ENCODE results near the gene CPEB4.

The CPEB4 gene

DNA sequence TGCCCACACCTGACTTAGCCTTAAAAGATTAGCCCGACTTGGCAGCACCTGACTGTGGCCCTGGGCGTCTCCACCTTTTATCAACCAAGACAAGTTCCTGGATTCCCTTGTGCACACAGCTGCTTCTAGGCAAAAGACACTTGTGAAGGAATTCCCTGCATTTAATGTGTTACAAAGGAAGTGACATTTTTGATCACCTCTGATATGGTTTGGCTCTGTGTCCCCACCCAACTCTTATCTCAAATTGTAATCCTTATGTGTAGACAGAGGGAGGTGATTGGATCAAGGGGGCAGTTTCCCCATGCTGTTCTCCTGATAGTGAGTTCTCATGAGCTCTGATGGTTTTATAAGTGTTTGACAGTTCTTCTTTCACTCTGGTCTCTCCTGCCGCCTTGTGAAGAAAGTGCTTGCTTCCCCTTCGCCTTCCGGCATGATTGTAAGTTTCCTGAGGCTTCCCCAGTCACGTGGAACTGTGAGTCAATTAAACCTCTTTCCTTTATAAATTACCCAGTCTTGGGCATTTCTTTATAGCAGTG is 2.6 kb upstream of the CPEB4 start:
- no peak for DNase-seq

DNA sequence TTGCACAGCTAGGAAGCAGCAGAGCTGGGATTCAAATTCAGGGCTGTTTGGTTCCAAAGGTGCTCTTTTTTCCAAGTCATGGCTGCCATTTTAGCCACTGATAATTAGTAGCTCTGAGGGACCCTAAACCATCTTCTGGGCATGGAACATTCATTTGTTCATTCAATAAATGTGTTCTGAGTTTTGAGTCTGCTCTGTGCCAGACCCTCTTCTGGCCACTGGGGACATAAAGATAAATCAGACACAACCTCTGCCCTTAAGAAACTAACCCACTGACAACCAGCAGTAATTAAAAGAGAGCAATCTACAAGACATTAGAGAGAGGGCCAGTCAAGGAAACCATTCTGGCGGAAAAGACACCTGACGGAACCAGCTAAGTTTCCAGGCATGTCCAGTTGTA is 2.0 kb upstream of the CPEB4 start:
- no peak for DNase-seq

- DNase-seq, result no peak
Observed at GRCh38 chr5:173888473-173889131, 453 bp downstream of the CPEB4 start.

DNA sequence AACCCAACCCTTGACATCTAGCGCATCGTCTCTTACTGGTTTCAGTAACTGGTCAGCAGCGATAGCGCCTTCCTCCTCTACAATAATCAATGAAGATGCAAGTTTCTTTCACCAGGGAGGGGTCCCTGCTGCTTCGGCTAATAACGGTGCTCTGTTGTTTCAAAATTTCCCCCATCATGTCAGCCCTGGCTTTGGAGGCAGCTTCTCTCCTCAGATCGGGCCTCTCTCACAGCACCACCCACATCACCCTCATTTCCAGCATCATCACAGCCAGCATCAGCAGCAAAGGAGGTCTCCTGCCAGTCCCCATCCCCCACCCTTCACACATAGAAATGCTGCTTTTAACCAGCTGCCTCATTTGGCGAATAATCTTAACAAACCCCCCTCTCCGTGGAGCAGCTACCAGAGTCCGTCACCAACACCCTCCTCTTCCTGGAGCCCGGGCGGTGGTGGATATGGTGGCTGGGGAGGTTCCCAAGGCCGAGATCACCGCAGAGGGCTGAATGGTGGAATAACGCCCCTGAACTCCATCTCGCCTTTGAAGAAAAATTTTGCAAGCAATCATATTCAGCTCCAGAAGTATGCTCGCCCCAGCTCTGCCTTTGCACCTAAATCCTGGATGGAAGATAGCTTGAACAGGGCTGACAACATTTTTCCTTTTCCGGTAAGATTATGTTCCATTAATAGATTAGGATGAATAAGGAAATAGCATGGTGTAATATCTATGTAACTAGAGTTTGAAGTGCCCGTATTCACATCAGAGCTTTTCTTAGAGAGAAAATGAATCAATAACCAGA is 2.2 kb downstream of the CPEB4 start:
- DNase-seq, result no peak

DNA sequence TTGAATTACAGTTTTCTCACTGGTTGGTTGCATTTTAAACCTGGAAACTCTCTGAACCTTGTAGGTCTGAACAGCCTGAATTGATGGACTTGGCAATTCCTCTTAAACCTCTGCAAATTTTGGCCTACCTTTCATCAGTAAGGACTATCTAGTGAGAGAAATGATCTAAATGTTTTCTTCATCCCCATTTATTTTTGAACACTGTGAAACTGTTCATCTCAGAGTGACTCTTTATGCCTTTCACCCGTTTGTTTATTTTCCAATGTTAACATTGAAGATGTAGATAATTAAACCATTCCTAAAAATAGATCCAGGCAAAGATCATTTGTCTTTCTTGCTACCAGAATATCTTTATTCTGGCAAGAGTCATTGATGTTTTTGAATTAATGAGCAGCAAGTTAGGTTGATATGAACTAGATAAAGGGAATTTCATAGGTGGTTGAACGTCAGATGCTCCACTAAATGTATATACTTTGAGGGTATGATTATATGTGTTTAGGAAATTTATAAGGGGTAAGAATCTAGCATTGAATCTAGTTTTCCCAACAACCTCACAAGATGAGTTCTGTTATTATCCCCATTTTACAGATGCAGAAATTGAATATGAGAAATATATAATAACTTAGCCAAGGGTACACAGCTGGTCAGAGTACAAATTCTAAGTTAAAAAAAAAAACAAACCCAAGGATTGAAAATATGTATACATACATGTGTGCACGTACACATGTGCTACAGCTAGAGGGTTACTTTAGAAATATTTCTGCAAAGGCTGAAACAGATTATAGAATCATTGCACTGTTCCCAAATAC is 3.4 kb downstream of the CPEB4 start:
- no peak for DNase-seq

DNA sequence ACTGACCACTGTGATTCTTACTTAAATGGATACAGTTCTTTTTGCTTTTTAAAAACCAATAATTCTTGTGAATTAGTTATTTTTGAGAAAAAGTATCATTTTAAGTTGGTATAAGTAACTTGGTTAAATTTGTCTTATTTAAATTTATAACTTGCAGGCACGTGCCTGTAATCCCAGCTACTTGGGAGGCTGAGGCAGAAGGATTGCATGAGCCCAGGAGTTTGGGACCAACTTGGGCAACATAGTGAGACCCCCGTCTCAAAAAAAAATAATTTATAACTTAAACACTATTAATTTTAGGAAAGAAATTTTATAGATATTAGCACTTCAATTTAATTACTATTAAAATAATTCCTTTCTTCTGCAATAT is 5.0 kb downstream of the CPEB4 start:
- no peak for DNase-seq

GRCh38 chr5:173895401-173896165 is 7.4 kb downstream of the CPEB4 start:
- no peak for DNase-seq

GRCh38 chr5:173896631-173897030 is 8.5 kb downstream of the CPEB4 start:
- no peak for DNase-seq

DNA sequence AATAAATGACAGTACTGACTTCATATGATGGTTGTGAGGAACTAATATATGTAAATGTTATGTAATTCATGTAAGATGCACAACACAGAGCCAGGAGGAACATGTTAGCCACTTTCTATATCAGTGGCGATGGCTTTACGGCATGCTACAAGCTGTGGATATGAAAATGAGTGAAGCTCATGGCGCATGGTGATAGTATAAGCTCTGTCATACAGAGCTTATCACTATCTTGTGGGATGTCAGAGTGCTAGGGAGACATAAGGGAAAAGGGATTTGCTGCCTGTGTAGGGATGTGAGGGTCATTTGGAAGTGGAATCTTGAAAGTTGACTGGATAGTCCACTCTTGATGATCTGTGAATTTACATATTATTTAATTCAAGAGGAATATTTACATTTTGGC is 13.6 kb downstream of the CPEB4 start:
- DNase-seq, result no peak

GRCh38 chr5:173902334-173902733 is 14.2 kb downstream of the CPEB4 start:
- no peak for DNase-seq

DNA sequence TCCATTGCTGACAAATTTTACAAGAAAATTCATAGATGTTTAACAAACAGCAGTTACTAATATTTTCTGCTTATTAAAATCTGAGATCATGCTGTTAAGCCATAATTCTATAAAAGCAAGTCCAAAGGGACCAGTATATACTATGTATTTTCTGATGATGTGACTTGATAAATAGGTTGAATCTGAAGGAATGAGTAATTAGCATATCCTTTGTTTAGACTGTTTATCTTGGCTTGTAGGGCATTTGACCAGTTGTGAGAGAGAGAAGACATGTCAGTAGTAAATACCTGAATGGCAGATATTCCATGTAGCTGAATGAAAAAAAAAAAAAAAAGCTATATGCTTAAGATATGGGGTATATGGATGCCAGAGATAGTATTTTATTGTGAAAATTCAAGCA is 14.6 kb downstream of the CPEB4 start:
- DNase-seq, result no peak

DNA sequence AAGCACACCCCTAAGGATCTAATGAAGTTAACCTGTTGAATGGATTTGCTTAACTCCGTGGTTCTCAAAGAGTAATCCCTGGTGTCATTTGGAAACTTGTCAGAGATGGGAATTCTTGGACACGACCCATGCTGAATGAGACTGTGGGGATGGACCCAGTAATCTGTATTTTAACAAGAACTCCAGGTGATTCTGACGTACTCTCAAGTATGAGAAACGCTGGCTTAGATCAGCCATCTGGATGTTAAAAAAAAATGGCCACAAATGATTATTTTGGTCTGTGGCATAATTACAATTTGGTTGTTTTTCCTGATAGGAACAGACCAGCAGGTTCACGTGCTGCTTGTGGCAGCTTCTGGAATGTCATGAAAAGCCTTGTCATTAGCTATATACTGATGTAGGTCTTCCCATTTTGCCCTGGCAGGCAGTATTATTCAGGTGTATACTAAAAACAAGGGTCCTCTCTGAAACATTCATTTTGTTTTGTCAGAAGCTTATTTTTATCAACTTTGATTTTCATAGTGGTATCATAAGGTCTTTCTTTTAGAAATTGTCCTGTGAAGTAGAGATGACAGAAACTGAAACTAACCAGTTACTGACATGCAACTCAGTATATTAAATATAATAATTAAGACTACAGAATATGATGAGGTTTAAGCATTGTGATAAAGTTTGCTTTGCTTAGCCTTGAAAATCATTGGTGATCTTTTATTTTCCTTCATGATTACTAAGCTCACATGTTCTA is 15.4 kb downstream of the CPEB4 start:
- no peak for DNase-seq

GRCh38 chr5:173904151-173904550 is 16.0 kb downstream of the CPEB4 start:
- DNase-seq, result no peak

- no peak for DNase-seq
Observed at GRCh38 chr5:173907284-173907683, 19.1 kb downstream of the CPEB4 start.

DNA sequence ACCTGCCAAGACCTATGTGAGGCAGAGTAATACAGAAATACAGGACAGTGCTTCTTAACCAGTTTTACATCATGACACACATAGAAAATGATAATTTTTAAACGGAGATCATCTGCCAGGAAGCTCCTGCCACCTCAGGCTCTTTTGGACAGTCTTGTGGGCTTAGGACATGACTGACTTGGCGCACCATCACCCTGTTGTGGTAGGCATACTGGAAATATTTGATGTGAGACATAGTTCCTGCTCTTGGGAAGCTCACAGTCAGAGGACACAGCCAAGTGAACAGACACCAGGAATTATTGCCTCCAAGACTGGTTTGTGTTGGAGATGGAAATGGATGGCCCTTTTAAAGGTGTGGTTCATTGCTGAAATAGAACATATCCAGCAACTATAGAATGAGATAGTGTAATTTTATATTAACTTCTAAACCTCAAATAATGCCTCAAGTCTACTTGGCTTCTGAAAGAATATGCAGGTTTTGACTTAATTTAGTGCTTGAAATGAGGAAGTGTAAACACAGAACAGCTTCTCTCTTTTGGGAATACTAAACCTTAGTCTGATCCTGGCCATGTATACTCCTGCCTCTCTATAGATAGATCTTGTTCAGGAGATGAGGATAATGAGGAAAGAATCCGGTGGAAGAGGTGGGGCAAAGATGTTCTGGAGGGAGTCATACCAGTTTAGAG is 19.7 kb downstream of the CPEB4 start:
- no peak for DNase-seq

- DNase-seq, result no peak
Observed at GRCh38 chr5:173909199-173909598, 21.1 kb downstream of the CPEB4 start.

GRCh38 chr5:173910215-173910614 is 22.1 kb downstream of the CPEB4 start:
- no peak for DNase-seq

DNA sequence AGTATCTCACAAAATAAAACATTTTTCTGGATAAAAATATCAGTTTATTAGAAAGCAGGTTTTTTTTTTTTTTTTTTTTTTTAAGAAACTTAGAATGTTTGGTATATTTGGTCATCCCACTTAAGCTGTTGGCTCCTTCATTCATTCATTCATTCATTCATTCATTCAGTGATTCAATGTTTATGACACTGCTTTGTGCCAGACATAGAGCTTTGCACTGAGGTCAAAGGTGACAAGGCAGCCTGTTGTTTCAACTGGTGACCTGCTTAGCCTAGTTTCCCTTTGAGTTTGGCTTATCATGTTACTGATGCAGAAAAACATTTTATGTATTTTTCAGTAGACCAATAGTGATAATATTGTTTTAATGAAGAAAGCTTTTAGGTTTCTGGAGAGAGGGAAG is 23.5 kb downstream of the CPEB4 start:
- no peak for DNase-seq

- DNase-seq, result no peak
Observed at GRCh38 chr5:173913686-173914321, 25.7 kb downstream of the CPEB4 start.

GRCh38 chr5:173915310-173916014 is 27.3 kb downstream of the CPEB4 start:
- no peak for DNase-seq
